Measurements from ENCODE around the gene TUBB. TPM values are rescaled to one million over a fixed set of nuclear protein-coding genes. Genes with fewer than 3 reads are reported as not detected.
"Not testable (repeated sequence)": the region's sequence is repeated elsewhere in the genome, so short reads cannot be mapped to it uniquely, and the experiment has no call there.

Gene TUBB
- total RNA-seq, 1 donor from 2014 or later, result 725 TPM

- H3K36me3 Mint-ChIP-seq (ENCODE audit: unreplicated experiment), result no peaks in the 10 kb centered on the region
- no peaks in the 10 kb centered on the region for H3K9me3 Mint-ChIP-seq (ENCODE audit: unreplicated experiment)
- no peak for DNase-seq (ENCODE audit: extremely low spot score, unreplicated experiment)
- H3K4me1 Mint-ChIP-seq (ENCODE audit: unreplicated experiment), result peaks cover 78% of the 10 kb centered on the region
- peak; percentile 12 for TF ChIP-seq CTCF (IDR thresholded peaks at IDR 0.05)
- no peaks in the 10 kb centered on the region for H3K27me3 Mint-ChIP-seq (ENCODE audit: unreplicated experiment)
- H3K4me3 Mint-ChIP-seq (ENCODE audit: unreplicated experiment), result peak overlapping the region; percentile 23
- H3K27ac Mint-ChIP-seq (ENCODE audit: unreplicated experiment), result peak overlapping the region; percentile 87
Measured at GRCh38 chr6:30763618-30764489, 43.7 kb downstream of the TUBB start.

GRCh38 chr6:30764490-30765043 is 44.4 kb downstream of the TUBB start:
- peak overlapping the region; percentile 87 for H3K27ac Mint-ChIP-seq (ENCODE audit: unreplicated experiment)
- peaks cover 79% of the 10 kb centered on the region for H3K4me1 Mint-ChIP-seq (ENCODE audit: unreplicated experiment)
- H3K4me3 Mint-ChIP-seq (ENCODE audit: unreplicated experiment), result peak overlapping the region; percentile 23
- not testable (repeated sequence) for H3K27me3 Mint-ChIP-seq (ENCODE audit: unreplicated experiment); H3K9me3 Mint-ChIP-seq (ENCODE audit: unreplicated experiment); H3K36me3 Mint-ChIP-seq (ENCODE audit: unreplicated experiment); DNase-seq (ENCODE audit: extremely low spot score, unreplicated experiment)

GRCh38 chr6:30765495-30765894 is 45.3 kb downstream of the TUBB start:
- Mint-ChIP-seq H3K27ac (ENCODE audit: unreplicated experiment) (peak overlapping the region; percentile 87), H3K4me1 (ENCODE audit: unreplicated experiment) (peaks cover 76% of the 10 kb centered on the region)
- not testable (repeated sequence) for H3K9me3 Mint-ChIP-seq (ENCODE audit: unreplicated experiment); H3K4me3 Mint-ChIP-seq (ENCODE audit: unreplicated experiment); H3K27me3 Mint-ChIP-seq (ENCODE audit: unreplicated experiment); DNase-seq (ENCODE audit: extremely low spot score, unreplicated experiment); H3K36me3 Mint-ChIP-seq (ENCODE audit: unreplicated experiment)

- no peak overlapping the region for H3K4me3 Mint-ChIP-seq (ENCODE audit: unreplicated experiment)
- peaks cover 69% of the 10 kb centered on the region for H3K4me1 Mint-ChIP-seq (ENCODE audit: unreplicated experiment)
- no peaks in the 10 kb centered on the region for H3K36me3 Mint-ChIP-seq (ENCODE audit: unreplicated experiment)
- no peaks in the 10 kb centered on the region for H3K9me3 Mint-ChIP-seq (ENCODE audit: unreplicated experiment)
- DNase-seq (ENCODE audit: extremely low spot score, unreplicated experiment), result no peak
- peak overlapping the region; percentile 72 for H3K27ac Mint-ChIP-seq (ENCODE audit: unreplicated experiment)
- TF ChIP-seq CTCF (IDR thresholded peaks at IDR 0.05), result no peak
- no peaks in the 10 kb centered on the region for H3K27me3 Mint-ChIP-seq (ENCODE audit: unreplicated experiment)
Measured at GRCh38 chr6:30766461-30767157, 46.5 kb downstream of the TUBB start.

GRCh38 chr6:30767158-30767943 is 47.2 kb downstream of the TUBB start:
- H3K4me1 Mint-ChIP-seq (ENCODE audit: unreplicated experiment), result peaks cover 66% of the 10 kb centered on the region
- no peak overlapping the region for H3K4me3 Mint-ChIP-seq (ENCODE audit: unreplicated experiment)
- H3K9me3 Mint-ChIP-seq (ENCODE audit: unreplicated experiment), result no peaks in the 10 kb centered on the region
- DNase-seq (ENCODE audit: extremely low spot score, unreplicated experiment), result no peak
- H3K36me3 Mint-ChIP-seq (ENCODE audit: unreplicated experiment), result no peaks in the 10 kb centered on the region
- H3K27ac Mint-ChIP-seq (ENCODE audit: unreplicated experiment), result peak overlapping the region; percentile 72
- H3K27me3 Mint-ChIP-seq (ENCODE audit: unreplicated experiment), result no peaks in the 10 kb centered on the region
- TF ChIP-seq CTCF (IDR thresholded peaks at IDR 0.05), result no peak
